HG03354 (cell line): ENCODE results near the gene PPP1R2B.
"Not testable (repeated sequence)": the region's sequence is repeated elsewhere in the genome, so short reads cannot be mapped to it uniquely, and the experiment has no call there.

Source experiments
- ATAC-seq: cut with Tn5 transposase; IDR thresholded peaks from one replicate; pipeline ENCODE4 v1.9.1; 2021; ENCODE audit warnings: mild to moderate bottlenecking; ENCODE audit not compliant: unreplicated experiment, poor library complexity, severe bottlenecking

The PPP1R2B gene

GRCh38 chr5:156850206-156850751 is at the start of gene PPP1R2B:
TSS of gene PPP1R2B (plus strand) at chr5:156850295. CDS start at chr5:156850563, 268 bp downstream.
- ATAC-seq, result no peak

- ATAC-seq, result no peak
These were observed 49.2 kb upstream of the PPP1R2B start for GRCh38 chr5:156800929-156801328.

GRCh38 chr5:156802501-156802900 is 47.6 kb upstream of the PPP1R2B start:
- ATAC-seq, result no peak

DNA sequence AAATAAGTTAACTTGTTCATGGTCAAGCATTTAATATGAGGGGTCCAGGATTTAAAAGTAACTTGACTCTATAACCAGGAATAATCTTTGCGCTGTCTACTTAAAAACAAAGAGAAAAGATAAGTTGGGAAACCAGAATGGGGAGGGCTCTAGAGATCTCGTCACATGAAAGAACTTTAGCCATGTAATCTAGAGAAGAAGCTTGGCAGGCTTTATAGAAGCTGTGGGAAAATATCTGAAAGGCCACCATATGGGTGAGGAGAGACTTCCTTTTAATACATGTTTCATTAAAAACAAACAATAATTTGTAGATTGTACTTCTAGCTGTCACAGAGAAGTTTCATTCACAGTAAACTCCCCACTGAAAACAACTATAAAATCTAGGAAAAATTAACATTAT is 46.7 kb upstream of the PPP1R2B start:
- no peak for ATAC-seq

DNA sequence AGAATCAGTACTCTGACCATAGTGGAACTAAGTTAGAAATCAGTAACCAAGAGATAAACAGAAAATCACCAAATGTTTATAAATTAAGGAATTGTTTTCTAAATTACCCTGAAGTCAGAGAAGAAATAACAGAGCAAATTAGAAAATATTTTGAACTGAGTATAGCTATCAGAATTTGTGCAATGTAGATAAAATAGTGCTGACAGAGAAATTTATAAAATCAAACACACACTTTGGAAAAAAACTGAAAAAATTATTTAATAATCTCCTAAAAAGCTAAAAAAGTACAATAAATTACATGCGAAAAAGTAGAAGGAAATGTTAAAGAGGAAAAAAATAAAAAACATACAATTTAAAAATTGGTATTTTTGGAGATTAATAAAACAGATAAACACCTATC is 37.1 kb upstream of the PPP1R2B start:
- no peak for ATAC-seq

DNA sequence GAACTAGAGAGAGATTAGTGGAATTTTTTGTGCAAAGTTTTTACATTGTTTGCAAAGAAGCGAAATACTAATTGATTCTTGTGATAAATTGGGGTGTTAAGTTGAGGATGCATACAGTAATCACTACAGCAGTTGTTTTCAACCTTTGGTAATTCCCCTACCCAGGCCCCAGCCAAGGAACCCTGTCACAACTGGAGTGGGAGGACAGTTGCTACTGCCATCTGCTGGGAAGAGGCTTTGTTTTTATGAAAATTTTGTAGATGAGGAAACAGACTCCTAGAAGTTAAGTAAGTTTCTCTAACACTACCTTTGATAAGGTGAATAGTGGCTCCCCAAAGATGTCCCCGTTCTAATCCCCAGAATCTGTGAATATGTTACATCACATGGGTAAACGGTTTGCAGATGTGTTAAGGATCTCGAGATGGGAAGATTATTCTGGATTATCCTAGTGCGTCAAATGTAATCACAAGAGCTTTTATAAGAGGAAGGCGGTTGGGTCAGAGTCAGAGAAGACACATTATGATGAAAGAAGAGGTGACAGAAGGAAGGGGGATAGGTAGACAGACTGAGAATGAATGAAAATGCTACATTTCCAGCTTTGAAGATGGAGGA is 34.0 kb upstream of the PPP1R2B start:
- no peak for ATAC-seq

GRCh38 chr5:156819537-156819936 is 30.6 kb upstream of the PPP1R2B start:
- peak; percentile 45 for ATAC-seq

DNA sequence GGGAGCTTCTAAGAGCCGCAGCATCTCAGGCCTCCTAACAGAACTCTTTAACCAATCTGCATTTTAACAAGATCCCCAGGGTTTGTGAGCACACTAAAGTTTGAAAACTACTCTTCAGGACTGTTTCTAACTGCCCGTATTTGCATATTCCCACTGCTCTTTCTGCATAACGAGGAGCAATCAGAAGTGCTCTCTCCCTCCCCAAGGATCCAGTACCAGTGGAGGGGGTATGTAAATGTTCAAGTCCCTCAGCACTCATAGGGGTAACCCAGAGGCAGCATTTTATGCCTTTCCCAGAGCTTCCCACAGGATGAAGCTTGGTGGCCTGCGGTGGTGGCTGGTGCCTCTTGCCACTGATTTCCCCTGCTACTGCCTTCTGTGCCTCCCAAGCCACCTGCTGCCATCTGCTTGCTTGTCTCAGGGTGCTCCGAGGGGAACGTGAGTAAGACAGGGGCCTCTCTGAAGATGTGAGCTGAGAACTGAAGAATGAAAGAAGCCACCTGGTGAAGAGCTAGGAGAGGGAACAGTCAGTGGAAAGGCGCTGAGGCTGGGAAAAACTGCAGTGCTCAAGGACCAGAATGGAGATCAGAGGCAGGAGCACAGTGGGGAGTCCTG is 30.0 kb upstream of the PPP1R2B start:
- ATAC-seq, result no peak

GRCh38 chr5:156824241-156824640 is 25.9 kb upstream of the PPP1R2B start:
- ATAC-seq, result no peak

DNA sequence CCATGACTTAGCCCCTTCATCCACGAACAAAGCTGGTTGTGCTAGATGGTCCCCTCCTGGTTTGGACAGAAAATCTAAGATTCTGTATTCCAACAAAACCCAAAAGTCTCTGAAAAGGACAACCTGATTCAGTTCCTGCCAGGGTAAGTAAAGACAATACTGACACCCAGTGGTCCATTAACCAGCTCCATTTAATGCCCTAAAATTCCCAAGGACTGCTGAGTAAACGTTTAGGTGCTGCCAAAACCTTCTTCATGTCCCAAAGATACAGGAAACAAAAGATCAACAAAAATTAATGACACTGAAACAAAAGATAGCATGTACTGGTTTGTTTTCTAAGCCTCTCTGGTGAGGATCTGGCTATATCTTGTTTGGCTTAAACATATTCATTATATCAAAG is 25.3 kb upstream of the PPP1R2B start:
- no peak for ATAC-seq

DNA sequence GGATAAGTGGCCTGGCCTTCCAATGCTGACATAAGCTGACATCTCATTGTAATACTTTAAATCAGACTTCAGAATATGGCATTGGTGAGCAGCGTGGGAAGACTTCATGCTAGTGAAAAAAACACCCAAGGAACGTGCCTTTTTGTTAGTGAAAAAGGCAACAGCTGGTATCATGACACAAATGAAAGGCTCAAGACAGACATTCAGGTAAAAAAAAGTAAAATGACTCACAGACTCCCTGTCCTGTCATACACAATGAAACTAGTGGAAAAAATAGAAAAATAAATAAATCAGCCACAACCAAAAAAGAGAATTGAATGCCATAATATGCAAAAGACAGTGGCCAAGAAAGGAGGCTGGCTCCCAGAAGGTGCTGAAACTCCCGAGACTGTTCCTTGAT is 24.4 kb upstream of the PPP1R2B start:
- peak; percentile 43 for ATAC-seq

DNA sequence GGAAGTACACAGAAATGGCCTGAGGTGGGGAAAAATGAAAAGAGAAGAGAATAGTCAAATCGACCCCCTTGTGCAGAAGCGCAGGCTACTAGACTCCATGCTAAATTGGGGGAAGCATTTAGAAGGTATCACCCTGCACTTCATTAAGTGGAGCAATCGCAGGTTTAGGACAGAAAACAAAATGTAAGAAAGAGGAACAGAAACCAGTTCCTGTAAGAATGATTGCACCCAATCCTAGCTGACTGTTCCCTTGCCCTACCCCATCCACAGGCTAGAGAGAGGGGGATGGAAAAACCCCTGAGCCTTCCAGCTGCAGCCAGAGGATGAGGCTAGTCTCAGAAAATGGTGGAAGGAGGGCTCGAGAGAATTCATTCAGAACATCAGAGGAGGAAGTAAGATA is 23.9 kb upstream of the PPP1R2B start:
- ATAC-seq, result peak; percentile 89

DNA sequence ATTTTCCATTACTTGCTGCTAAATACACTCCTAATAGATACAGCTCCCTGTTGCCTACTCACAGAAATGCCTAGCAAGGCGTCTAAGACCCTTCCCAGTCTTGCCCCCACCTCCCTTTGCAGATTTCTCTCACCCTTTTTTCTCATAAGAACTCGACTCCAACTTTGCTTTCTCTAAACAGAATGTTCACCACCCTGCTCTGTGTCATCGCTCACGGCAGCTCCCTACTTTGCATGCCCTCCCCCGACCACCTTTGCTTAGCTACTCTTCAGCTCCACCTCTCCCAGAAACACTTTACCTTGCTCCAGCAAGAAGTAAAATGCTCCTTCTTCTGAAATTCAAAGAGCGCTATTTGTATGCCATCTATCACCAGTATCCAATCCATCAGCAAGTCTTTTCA is 15.2 kb upstream of the PPP1R2B start:
- ATAC-seq, result no peak

DNA sequence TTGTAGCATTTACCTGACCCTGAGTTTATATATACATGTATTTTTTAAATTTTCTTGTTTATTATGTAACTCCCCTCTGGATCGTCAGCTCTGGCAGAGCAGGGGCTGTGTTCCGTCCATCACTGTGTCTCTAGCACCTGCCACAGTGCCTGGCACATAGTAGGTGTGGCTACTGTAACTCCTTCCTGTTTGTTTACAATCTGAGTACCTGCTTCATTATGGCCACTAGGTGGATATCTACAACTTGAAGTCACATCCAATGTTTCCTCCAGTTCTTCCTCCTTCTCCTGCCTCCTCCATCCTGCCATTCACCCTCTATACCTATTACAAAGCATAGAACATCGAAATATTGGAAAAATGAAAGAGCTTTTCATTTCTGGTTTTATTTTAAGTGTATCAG is 14.2 kb upstream of the PPP1R2B start:
- ATAC-seq, result peak; percentile 70

- no peak for ATAC-seq
These were observed 13.2 kb upstream of the PPP1R2B start for GRCh38 chr5:156836846-156837245.

DNA sequence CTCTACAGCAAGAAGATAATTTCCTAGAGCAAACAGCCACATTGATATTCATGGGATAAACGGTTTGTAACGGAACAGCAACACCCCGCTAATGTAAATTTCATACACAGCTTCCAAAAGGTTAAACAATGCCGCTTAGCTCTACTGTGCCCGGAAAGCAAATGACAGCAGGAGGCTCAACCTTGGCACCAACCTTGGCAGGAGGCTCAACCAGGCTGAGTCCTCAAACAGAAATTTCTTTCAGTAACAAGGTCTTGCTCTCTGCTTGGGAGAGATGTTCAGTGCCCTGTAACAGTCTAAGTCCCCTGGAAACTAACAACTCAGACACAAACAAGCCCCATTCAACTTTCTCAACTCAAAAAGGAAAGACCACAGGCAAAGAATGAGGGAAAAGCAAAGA is 11.1 kb upstream of the PPP1R2B start:
- no peak for ATAC-seq

DNA sequence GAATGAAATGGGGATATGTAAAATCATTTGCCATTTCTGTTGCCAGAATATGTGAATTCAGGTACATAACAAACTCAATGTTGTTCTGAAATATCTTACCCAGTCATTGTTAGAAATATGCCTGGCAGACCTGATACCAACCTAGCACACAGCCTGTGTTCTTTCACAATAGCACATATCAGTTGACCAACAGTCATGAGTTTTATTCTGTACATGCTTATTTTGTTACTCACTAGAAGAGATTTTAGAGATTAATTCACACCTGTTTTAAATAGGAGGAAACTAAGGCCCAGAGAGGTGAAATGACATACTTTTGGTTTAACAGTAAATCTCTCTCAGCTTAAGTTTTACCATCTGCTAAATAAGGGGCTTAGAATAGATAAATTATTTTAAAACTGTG is 8.4 kb upstream of the PPP1R2B start:
- ATAC-seq, result no peak

DNA sequence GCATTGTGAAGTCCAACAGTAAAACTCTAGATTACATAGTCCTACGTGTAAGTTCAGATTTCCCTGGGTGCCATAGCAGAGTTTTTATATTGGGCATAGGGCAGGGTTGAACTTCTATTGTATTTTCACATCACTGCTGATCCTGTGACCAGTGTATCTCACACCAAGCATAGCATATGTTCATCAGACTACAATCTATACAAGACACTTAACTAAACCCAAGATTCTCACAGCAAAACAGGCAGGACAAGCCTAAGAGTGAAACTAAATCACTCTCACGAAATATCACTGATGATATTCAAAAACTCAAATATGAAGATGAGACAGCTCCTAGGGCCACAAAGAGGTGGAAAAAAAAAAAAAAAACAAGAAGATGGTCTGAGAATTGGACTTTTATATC is 3.2 kb upstream of the PPP1R2B start:
- ATAC-seq, result no peak

- ATAC-seq, result not testable (repeated sequence)
These were observed 1.6 kb upstream of the PPP1R2B start for GRCh38 chr5:156848447-156848846.

DNA sequence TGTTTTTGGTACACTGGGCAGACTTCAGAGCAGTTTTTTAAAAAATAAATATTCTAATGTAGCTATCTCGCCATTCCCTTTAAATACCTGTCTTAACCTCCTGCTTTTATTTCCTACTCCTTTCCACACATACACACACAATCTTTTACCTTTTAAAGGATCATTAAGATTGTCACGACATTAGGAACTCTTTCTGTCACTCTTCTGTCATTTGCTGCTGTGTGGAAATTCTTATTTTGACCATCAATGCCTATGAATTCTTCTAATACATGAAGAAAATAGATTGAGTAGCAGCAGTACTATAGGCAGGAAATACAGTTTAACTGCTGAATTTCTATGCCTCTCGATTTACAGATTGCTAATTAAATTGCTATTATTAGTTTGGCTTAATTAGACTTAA is 1.8 kb downstream of the PPP1R2B start:
- ATAC-seq, result no peak

- ATAC-seq, result not testable (repeated sequence)
These were observed 3.0 kb downstream of the PPP1R2B start for GRCh38 chr5:156853055-156853454.

- no peak for ATAC-seq
These were observed 15.3 kb downstream of the PPP1R2B start for GRCh38 chr5:156865427-156865826.
